ENCODE measurements around the gene LRP1B. TPM values are rescaled to one million over a fixed set of nuclear protein-coding genes. Genes with fewer than 3 reads are reported as not detected.
"Not testable (repeated sequence)": the region's sequence is repeated elsewhere in the genome, so short reads cannot be mapped to it uniquely, and the experiment has no call there.

The LRP1B gene
- total RNA-seq, 1 experiment from 2014 or later = 0.11 TPM

DNA sequence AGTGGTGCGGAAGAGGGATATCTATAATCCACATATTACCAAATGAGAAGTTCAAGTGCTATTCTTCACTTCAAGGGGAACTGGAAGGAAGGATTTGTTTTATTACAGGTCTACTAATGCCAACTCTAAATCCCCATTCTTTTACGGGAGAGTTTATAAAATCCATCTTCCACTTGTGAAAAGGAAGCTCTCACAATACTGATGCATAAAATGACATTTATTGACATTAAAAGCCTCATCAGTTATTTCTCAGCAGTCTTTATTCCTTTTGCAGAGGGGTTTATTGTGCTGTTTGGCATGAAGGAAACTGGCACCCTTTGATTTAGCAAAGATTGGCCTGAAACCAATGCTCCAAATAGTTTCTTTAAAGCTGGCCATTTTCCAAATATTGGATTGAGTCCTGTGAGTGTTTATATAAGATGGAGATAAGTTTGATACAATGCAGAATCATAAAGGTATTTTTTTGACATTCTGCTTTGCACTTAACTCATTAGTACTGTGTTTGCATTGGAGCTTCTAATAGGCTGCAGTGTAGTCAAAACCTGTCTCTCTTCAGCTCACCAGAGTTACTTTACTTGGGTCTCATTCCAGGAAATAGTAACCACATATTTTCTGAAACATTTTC, 26.6 kb downstream of the LRP1B start:
- DNase-seq (ENCODE audit: low read depth) = no peak

DNA sequence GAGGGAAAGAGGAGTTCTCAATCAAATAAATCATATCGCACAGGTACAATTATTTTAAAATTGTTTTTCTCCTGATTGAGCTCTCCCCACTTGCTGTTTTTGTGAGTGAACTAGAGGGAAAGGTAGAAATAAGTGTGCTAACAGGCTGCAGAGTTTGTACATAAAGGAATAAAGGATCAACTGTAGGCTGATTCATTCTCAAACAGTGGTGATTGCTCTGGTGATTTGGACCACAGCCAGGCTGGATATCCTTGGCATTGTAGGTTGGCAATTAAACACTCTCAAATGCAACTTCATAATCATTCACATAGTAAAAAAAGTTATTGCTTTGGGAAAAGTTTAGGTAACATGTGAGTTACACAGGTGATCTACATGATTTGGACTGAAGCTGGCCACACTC, 29.8 kb downstream of the LRP1B start:
- no peak for DNase-seq (ENCODE audit: low read depth)

DNA sequence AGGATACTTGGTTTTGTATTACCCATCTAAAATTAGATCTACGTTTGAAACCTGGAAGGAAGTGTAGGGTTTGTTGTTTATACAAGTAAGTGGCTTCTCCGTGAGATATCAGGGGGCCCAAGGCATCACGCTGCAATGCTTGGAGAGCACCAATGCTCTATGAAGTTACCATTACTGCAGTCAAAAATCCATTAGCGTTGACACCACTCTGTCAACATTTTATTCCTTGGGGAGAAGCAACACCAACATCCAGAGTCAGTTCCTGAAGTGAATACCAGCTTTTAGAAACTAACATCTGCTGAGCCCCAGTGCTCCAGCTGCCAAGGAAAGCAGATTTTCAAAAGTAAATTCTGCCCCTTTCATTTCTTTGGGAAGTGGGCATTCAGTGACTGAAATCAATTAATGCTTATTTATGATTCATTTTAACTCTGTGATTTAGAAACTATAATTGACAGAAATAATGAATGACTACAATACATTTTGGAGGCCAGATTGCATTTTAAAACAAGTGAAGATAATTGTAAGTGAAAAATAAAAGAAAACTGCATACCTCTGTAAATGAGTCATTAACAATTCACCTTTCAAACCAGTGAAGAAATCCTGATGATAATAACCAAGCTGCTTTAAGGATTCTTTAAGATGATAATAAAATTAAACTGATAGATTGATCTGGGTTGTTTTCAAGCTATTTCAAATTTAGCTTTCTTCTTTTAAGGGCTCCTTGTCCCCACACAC, 30.5 kb downstream of the LRP1B start:
- DNase-seq (ENCODE audit: low read depth) = no peak

DNA sequence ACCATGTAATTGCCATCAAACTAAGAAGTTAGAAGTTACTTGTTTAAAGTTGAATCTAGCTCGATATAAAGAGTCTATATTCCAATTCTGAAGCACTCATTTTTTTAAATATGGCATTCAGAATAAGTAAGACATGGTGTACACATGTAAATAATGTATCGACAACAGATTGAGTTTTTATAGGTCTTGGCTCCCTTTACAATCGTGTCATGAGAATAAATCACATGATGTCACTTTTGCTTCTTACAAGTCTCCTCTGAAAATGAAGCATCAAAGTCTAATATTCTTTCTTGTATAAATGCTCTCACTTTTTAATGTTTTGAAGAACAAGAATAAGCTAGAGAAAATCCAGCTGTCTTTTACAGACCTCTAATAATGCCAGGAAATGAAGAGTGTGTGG, 33.1 kb downstream of the LRP1B start:
- no peak for DNase-seq (ENCODE audit: low read depth)

DNA sequence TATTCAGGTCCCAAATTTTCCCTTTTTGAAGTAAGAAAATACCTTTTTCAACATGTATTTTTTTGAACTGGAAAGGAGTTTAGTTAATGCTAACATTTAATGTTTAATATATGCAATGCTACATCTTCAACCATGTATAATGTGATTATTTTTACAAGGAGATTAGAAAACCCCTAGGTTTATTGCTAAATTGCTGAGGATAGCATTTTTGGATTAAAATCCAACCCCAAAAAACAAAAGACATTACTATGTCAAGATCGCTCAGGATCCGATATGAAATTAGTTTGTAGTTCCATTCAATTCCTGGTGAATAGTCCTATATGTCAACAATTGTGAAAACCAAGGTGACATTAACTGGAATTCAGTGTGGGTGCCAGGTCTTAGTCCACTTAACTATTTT, 35.2 kb downstream of the LRP1B start:
- DNase-seq (ENCODE audit: low read depth) = no peak

DNA sequence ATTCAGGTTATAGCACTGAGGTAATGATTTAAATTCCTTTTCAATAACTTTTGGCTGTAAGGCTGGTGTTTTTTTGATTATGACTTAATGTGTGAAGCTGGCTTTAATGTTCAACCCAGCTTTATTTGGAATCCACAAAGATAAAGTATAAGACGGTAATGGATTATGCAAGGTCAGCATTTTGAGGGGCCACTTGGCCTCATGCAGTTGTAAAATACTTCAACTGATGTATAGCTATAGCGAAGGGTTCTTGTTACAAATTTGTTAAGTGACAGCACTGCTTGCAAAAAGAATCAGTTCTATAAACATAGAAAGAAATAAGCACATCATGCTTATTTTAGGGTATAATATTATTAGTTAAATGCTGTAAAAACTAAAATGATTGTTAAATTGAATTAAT, 36.6 kb downstream of the LRP1B start:
- DNase-seq (ENCODE audit: low read depth) = no peak

DNA sequence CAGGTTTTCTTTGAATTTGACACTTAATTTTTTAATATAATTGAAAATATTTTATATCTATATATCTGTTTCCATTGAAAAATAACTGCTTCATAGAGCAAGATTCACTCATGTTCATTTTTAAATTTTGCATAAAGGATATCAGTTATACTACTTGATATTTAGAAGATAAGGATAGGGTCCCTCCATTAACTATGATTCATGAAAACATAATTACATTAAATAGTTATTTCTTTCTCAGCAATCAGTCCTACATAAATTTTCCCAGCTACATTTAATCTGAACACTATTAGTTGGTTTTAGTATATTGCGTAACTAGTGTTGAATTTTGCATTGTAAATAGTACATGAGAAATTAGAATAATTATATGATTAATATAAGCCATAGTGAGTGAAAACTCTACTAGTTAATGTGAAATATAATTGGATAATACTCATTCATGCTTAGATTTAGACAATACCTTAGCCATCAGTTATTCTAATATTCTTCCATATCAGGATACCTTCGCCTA, 42.7 kb downstream of the LRP1B start:
- no peak for DNase-seq (ENCODE audit: low read depth)

DNA sequence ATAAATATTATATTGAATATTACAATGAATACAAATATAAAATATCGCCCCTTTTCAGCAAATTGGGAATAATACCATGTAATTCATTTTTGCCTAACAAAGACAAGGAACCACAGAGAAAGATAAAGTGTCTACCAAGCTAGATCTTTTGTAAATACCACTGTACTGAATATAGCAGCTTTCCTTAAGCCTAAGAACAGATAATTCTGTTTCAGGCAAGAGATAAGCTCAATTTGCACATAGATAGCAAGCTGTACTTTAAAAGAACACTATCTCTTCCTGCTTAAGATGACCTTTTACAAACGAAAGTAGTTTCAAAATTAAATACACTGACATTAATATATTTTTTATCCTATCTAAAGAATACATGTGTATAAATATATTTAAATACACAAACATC, 43.2 kb downstream of the LRP1B start:
- DNase-seq (ENCODE audit: low read depth) = not testable (repeated sequence)

DNA sequence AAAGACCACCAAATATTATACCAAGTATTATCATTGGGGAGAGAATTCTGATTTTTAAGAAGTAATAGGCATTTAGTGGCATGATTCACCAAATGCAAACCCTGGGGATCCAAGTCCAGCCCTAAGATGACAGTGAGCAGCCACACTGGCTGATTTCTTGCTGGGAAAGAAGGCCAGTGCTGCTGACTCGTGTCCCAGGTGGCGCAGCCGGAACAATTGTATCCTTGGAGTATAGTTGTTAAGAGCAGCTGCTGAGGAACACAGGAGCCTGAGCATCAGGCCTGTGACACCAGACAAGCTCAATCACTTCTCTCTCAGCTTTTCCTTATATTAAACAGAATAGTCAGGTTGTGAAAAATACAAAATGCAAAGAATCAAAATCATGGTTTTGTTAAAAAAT, 48.4 kb downstream of the LRP1B start:
- DNase-seq (ENCODE audit: low read depth) = no peak

DNA sequence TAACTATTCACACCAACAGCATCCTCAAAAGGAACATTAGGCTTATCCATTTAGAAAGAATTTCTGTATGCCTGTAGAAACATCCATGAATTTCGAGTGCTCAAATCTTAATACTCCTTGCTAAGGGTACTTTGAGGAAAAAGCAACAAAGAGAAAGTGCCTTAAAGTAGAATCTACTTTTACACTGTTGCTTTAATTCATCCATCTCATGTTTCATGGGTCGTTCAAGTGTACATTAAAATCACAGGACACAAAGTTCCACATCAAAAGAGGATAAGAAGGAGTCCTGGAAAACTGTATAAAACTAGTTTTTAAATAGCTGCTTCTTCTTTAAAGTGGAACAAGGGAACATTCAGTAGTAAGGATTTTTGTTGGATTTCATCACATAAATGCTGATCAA, 54.5 kb downstream of the LRP1B start:
- no peak for DNase-seq (ENCODE audit: low read depth)

DNA sequence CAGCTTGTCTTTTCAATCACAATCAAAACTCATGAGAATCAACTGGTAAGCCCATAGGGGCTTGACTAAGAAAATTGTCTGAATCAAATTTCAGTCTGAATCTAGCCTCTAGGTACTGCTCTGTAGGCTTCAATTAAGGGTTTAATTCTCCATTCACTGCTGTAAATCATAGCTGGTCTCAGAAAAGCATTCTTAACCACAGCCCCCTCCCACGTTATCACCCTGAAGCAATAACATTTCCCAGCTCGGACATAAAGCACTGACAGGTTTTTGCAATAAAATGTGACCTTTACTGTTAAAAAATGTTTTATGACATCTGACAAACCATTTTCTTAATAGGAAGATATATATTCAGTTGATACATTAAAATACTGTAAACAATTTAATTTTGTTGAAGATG, 55.0 kb downstream of the LRP1B start:
- no peak for DNase-seq (ENCODE audit: low read depth)

DNA sequence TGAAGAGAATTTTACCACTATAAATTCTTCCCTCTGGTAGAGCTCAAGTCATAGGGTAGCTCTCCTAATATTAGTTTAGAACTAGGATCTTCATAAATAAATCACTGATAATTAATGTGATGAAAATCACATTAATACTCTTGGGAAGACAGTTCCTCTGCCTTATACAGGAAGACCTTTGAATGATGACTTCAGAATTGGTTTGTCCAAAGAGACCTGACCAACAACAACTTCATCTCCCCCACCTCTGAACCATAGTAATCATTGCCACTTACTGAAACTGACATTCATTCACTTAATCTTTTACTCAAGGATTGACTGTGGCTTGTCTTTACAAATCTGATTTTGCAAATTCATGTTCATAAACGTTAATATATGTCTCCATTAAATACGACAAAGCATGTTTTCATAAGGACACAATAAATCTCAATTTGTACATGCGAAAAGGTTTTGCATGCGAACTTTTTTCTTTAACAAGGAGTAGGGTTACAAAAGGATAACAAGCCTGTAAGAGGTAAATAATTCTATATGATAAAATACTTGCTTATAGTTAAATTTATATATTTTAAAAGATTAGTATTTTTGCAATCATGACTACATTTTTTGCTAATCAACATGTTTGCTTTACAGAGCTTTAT, 61.4 kb downstream of the LRP1B start:
- DNase-seq (ENCODE audit: low read depth) = no peak

DNA sequence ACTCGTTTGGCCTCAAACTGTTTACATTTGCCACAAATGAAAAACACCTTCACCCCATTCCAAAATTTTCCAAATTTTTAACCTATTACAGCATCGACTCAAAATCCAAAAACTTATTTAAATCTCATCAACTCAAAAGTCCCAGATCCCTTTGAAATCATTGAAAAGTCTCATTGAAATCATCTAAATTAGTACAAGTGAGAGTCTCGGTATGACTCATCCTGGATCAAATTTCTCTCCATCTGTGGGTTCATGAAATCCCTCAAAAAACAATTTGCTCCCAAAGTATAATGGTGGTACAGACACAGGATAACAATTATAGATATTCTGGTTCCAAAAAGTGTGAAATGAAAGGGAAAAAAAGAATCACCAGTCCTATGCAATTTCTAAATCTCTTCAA, 65.1 kb downstream of the LRP1B start:
- DNase-seq (ENCODE audit: low read depth) = no peak

DNA sequence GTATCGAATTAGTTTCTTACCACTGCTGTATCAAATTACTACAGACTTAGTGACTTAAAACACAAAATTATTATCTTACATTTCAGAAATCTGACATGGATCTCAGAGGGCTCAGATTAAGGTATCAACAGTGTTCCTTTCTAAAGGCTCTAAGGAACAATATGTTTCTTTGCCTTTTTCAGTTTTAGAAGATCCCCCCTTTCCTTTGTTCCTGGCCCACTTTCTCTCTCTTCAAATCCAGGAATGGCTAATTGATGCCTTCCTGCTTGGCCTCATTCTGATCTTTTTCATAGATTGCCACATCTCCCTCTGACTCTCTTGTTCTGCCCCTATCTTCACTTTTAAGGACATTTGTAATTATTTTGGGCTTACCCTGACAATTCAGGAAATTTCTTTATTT, 65.7 kb downstream of the LRP1B start:
- no peak for DNase-seq (ENCODE audit: low read depth)

DNA sequence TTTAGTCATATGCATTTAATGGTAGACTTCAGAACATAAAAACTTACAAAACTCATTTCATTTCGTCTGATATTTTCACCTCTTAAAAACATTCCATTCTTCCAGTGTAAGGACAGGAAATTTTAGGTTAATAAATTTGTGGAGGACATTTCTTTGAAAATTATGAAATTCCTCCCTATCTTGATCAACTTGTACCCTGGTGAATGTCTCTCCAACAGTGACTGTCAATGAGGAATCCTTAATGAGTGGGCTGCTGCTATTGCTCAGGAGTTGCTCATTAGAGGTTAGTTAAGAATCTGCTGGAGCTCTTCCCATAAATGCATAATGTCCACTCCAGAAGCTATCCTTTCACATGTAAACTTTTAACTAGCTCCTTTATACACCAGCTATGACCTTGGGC, 69.1 kb downstream of the LRP1B start:
- DNase-seq (ENCODE audit: low read depth) = no peak

DNA sequence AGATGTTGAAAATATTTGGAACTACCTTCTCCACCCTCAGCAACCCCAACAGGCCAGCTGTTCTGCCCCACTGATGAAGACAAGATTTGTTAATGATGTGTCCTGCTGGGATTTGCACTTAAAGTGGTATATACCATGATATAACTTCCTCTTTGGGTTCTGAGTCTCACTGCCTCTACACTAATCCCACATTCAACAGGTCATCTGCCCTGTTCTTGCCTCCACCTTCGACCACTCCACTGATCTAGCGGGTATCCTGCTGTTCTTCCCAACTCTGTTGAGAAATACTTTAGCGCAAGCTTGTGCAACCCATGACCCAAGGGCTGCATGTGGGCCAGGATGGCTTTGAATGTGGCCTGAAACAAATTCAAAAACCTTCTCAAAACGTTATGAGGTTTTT, 72.7 kb downstream of the LRP1B start:
- DNase-seq (ENCODE audit: low read depth) = no peak

DNA sequence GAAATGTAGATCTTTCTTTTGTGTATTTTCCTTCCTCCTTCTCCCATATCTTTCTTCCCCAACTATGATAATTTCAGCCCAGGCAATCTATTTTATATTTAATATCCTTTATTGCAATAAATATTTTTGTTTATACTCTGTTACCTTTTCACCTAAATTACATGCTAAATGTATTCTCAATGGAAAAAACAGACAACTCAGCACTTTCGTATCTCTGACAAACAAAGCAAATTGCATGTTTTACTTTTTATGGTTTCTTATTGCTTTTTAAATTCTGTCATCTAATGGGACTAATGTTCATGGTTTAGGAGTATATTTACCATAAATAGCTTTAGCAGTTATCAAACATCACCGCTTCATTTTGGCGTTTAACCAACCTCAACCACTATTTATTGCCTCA, 74.0 kb downstream of the LRP1B start:
- no peak for DNase-seq (ENCODE audit: low read depth)

DNA sequence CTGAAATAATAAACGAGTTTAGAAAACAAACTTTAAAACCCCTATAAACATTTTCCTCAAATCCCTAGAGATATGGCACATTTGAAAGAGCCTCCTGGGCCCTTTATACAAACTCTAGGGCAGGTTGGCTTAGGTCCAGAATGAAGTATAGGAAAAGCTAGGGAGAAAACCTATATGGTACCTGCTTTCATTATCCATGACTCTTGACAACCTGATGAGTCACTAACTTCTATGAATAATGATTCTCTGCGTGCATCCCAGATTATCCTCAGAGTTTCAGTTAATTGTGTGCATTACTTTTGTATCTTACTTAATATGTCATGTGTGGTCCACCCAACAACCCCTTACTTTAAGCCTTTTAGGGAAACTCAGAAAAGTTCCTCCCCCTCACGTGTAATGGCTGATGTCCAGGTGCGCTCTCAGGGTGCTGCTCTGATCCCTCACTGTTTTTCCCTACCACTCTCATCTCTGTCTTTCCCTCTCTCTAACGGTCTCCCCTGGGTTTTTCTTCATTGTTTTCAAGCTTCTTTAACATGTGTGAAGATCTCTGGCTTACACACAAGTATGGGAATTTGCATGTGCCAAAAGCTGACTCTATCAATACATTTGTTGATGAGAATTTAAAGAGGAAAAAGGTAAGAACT, 78.5 kb downstream of the LRP1B start:
- DNase-seq (ENCODE audit: low read depth) = no peak

DNA sequence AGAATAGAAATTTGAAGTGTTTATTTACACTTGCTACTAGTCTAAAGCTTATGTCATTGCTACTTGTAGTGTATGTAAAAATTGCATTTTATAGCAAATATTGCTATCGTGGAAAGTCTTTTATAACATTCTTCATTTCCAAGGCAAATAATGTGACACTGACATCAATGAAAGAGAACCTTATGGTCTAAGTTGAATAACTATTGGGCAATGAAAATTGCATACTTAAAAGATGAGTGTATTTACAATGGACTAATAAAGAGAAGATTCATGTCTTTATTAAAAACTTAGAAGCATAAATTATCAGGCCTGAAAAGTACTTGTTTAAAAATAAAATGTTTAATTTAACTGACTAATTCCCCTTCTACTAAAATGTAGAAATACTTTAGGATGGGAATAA, 82.2 kb downstream of the LRP1B start:
- DNase-seq (ENCODE audit: low read depth) = no peak

DNA sequence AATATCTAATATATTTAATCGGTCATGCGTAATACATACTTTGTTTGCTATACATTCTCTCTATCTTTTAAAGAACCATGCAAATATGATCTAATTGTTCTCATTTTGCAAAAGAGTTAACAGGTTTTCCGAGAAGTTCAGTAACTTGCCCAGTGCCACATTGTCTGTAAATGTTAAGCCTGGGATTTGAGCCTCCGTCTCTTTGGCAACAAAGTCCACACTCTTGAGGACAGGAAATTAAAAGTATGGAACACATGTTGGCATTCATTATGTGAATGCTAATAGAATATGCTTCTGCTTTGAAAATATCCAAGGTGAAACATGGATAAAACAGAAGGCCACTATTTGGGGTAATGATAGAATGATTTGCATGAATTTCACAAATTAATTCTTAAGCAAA, 85.2 kb downstream of the LRP1B start:
- DNase-seq (ENCODE audit: low read depth) = no peak

DNA sequence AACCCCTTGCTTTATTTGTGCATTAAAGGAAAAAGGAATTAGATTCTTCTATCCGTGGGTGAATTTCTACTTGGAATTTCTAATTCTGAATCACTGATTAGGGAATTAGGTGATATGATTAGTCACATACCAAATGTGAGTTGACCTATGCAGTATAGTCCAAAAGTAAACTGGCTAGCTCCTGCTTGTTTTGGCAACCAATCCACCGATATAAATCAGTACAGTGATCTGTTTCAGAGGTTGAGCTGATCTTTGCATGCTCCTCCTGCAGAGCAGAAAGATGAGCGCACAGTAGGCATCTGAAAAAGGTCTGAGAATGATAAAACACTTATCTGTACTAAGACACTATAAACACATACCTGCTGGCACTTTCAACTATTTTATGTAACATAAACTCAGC, 86.6 kb downstream of the LRP1B start:
- DNase-seq (ENCODE audit: low read depth) = no peak

DNA sequence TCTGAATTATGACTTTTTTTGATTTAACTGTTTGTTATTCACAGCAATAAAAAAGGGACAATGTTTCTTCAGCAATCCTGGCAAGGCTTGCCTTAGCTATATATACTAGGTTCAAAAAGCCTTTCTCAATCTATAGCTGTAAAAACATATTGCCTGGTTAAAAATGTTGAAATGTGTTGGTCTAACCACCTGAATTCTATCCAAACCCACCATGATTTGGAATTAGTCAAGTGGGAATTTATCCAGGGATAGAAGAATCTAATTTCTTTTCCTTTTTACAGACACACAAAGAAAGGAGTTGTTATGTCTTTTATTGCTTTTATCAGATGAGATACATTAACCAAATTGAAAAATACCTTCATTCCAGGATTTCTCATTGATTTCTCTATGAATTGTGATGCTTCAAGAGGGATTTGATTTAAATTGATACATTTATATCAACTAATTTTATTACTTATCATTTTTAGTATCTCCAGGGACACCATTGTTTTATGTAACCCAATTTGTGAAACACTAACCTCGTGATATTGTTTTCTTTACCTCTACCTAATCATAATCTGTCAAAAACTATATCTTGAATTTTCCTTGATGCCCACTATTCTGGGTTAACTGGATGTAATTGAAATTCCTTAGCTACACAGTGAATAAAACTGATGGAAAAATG, 88.1 kb downstream of the LRP1B start:
- DNase-seq (ENCODE audit: low read depth) = no peak

All from LHCN-M2 (cell line).